Liver (tissue), 9 donors: Measurements from ENCODE around the gene BRS3. TPM values are rescaled to one million over a fixed set of nuclear protein-coding genes. Genes with fewer than 3 reads are reported as not detected.

Experiments
- DNase-seq: peaks from one replicate; pipeline ENCODE4 v3.0.0-alpha.2; 2017; ENCODE audit warnings: low spot score
- H3K27ac ChIP-seq, 2 donors: one replicate each; pipeline ENCODE4 v1.7.0; 2013; ENCODE audit warnings: inconsistent platforms in 2 of 2, low read length in 2 of 2, control low read depth in 1 of 2, low read depth in 1 of 2, mild to moderate bottlenecking in 1 of 2
- H3K27me3 ChIP-seq, 4 donors: one replicate each; pipeline versions ENCODE4 v1.6.1 to v1.7.0; 2013; ENCODE audit warnings: low read length in 3 of 4, inconsistent platforms in 1 of 4, mild to moderate bottlenecking in 1 of 4, moderate library complexity in 1 of 4; ENCODE audit not compliant: control insufficient read depth in 4 of 4, insufficient read depth in 4 of 4
- H3K36me3 ChIP-seq, 4 donors: one replicate each; pipeline versions ENCODE4 v1.6.1 to v1.7.0; 2013; ENCODE audit warnings: low read length in 3 of 4, mild to moderate bottlenecking in 3 of 4, low read depth in 1 of 4, moderate library complexity in 1 of 4; ENCODE audit not compliant: control insufficient read depth in 4 of 4, insufficient read depth in 3 of 4
- H3K4me1 ChIP-seq, 4 donors: one replicate each; pipeline versions ENCODE4 v1.6.1 to v1.7.0; 2013; ENCODE audit warnings: low read length in 3 of 4, mild to moderate bottlenecking in 3 of 4, moderate library complexity in 1 of 4; ENCODE audit not compliant: control insufficient read depth in 4 of 4, insufficient read depth in 4 of 4
- H3K4me3 ChIP-seq, 3 donors: one replicate each; pipeline versions ENCODE4 v1.6.1 to v1.7.0; 2013; ENCODE audit warnings: low read length in 3 of 3, control low read depth in 1 of 3, low read depth in 1 of 3, mild to moderate bottlenecking in 1 of 3
- H3K9ac ChIP-seq, 2 donors: one replicate each; pipeline ENCODE4 v1.7.0; 2013; ENCODE audit warnings: low read length in 2 of 2, mild to moderate bottlenecking in 2 of 2, moderate library complexity in 2 of 2, control low read depth in 1 of 2, low read depth in 1 of 2
- H3K9me3 ChIP-seq, 4 donors: one replicate each; pipeline versions ENCODE4 v1.6.1 to v1.7.0; 2013; ENCODE audit warnings: low read length in 3 of 4; ENCODE audit not compliant: control insufficient read depth in 4 of 4
- ATF3 ChIP-seq: IDR thresholded peaks from 2 replicates; pipeline ENCODE4 v1.6.1; 2016; ENCODE audit warnings: antibody characterized with exemption
- CTCF ChIP-seq: fragments of 150-350 bp; IDR thresholded peaks from 2 replicates; pipeline ENCODE4 v1.5.1; 2017; ENCODE audit warnings: improper control_type of control experiment, low read depth, low read length; ENCODE audit not compliant: missing input control
- EGR1 ChIP-seq, 2 donors: IDR thresholded peaks; 2 replicates each; pipeline ENCODE4 v1.6.1; 2016 to 2018; ENCODE audit warnings: antibody characterized with exemption in 2 of 2, low read depth in 2 of 2
- FOXA1 ChIP-seq: IDR thresholded peaks from 2 replicates; pipeline ENCODE4 v1.6.1; 2016; ENCODE audit warnings: antibody characterized with exemption
- FOXA2 ChIP-seq: IDR thresholded peaks from 2 replicates; pipeline ENCODE4 v1.6.1; 2016; ENCODE audit warnings: antibody characterized with exemption
- GABPA ChIP-seq, 2 donors: IDR thresholded peaks in 1 of 2; conservative IDR thresholded peaks in 1 of 2; 2 replicates each; pipeline ENCODE4 v1.6.1; 2016; ENCODE audit warnings: antibody characterized with exemption in 2 of 2, mild to moderate bottlenecking in 1 of 2, moderate library complexity in 1 of 2
- HNF4A ChIP-seq, 2 donors: conservative IDR thresholded peaks; 2 replicates each; pipeline ENCODE4 v1.6.1; 2016; ENCODE audit warnings: antibody characterized with exemption in 2 of 2, mild to moderate bottlenecking in 2 of 2
- HNF4G ChIP-seq: IDR thresholded peaks from 2 replicates; pipeline ENCODE4 v1.6.1; 2016; ENCODE audit warnings: antibody characterized with exemption
- JUND ChIP-seq, 2 donors: IDR thresholded peaks; 2 replicates each; pipeline ENCODE4 v1.6.1; 2016; ENCODE audit warnings: antibody characterized with exemption in 2 of 2
- NR2F2 ChIP-seq: IDR thresholded peaks from 2 replicates; pipeline ENCODE4 v1.6.1; 2016; ENCODE audit warnings: antibody characterized with exemption
- RAD21 ChIP-seq, 2 donors: IDR thresholded peaks; 2 replicates each; pipeline ENCODE4 v1.6.1; 2016; ENCODE audit warnings: antibody characterized with exemption in 2 of 2, mild to moderate bottlenecking in 2 of 2
- REST ChIP-seq: IDR thresholded peaks from 2 replicates; pipeline ENCODE4 v1.6.1; 2016; ENCODE audit warnings: antibody characterized with exemption, mild to moderate bottlenecking
- RXRA ChIP-seq, 2 donors: IDR thresholded peaks; 2 replicates each; pipeline ENCODE4 v1.6.1; 2017 to 2018; ENCODE audit warnings: antibody characterized with exemption in 2 of 2, mild to moderate bottlenecking in 1 of 2
- SP1 ChIP-seq: IDR thresholded peaks from 2 replicates; pipeline ENCODE4 v1.6.1; 2018; ENCODE audit warnings: antibody characterized with exemption, mild to moderate bottlenecking
- TAF1 ChIP-seq: conservative IDR thresholded peaks from 2 replicates; pipeline ENCODE4 v1.6.1; 2016; ENCODE audit warnings: antibody characterized with exemption, mild to moderate bottlenecking
- YY1 ChIP-seq: IDR thresholded peaks from 2 replicates; pipeline ENCODE4 v1.6.1; 2016; ENCODE audit warnings: antibody characterized with exemption, mild to moderate bottlenecking
- ZBTB33 ChIP-seq: IDR thresholded peaks from 2 replicates; pipeline ENCODE4 v1.6.1; 2016; ENCODE audit warnings: antibody characterized with exemption
- WGBS: extraction: QIAGEN DNeasy Blood & Tissue Kit; methylation state at CpG from one replicate; pipeline ENCODE4 v1.1.7; 2013; 5-methylcytosine and 5-hydroxymethylcytosine counted together
- polyA plus RNA-seq, 2 donors: library from polyadenylated mRNA; stranded (reverse) in 1 of 2; unstranded in 1 of 2; fragments of 200-250 nt in 1 of 2; fragments of >200 nt in 1 of 2; fragmentation: Nextera tagmentation in 1 of 2; extraction: Ambion mirVana in 1 of 2; gene quantifications; one replicate each; pipeline versions ENCODE4 v1.2.1 to v1.2.3, GENCODE V29; 2013 to 2015
- total RNA-seq, 2 donors: library from RNA; depleted of rRNA; stranded (reverse); fragments of >200 nt; gene quantifications; one replicate each; pipeline ENCODE4 v1.2.3, GENCODE V29; 2014
- donor health status: healthy.
- donor health status: healthy.
- donor health status: healthy.
- donor health status: healthy.
- donor health status: healthy.

The BRS3 gene
- total and polyA plus RNA-seq, 4 donors: not detected

- Histone ChIP-seq H3K4me3 (no peak overlapping the region), H3K9ac (no peak overlapping the region), H3K4me1 (no peaks in the 10 kb centered on the region), H3K9me3 (no peaks in the 10 kb centered on the region), H3K27ac (no peak overlapping the region), H3K27me3 (no peaks in the 10 kb centered on the region), H3K36me3 (no peaks in the 10 kb centered on the region)
- WGBS: 38% methylated on average over 2 of the region's 2 CpGs
- TF ChIP-seq EGR1 (IDR thresholded peaks at IDR 0.05; ENCODE audit: low read depth in 2 of 2) (no peak), SP1 (no peak), JUND (IDR thresholded peaks at IDR 0.05) (peak; percentile 42 to 71), HNF4A (conservative IDR thresholded peaks at IDR 0.05) (no peak), HNF4G (no peak), YY1 (no peak), TAF1 (no peak)
- DNase-seq: no peak
These were observed 38.2 kb downstream of the BRS3 start for GRCh38 chrX:136525738-136526606.

GRCh38 chrX:136528645-136529315, 41.0 kb downstream of the BRS3 start:
- 71% methylated on average over 8 of the region's 8 CpGs for WGBS
- no peak overlapping the region for H3K9ac ChIP-seq
- H3K36me3 ChIP-seq: no peaks in the 10 kb centered on the region
- no peaks in the 10 kb centered on the region for H3K9me3 ChIP-seq
- no peak overlapping the region for H3K27ac ChIP-seq
- peaks cover 0 to 5% (median 0%) of the 10 kb centered on the region in 4 donors for H3K27me3 ChIP-seq
- H3K4me3 ChIP-seq: no peak overlapping the region
- no peak for DNase-seq
- TF ChIP-seq ZBTB33: no peak
- TF ChIP-seq RAD21 (IDR thresholded peaks at IDR 0.05): no peak
- no peak for TF ChIP-seq FOXA1
- TF ChIP-seq CTCF: no peak
- TF ChIP-seq HNF4A (conservative IDR thresholded peaks at IDR 0.05): no peak
- no peak for TF ChIP-seq JUND (IDR thresholded peaks at IDR 0.05)
- no peak for TF ChIP-seq ATF3
- TF ChIP-seq FOXA2: no peak
- H3K4me1 ChIP-seq: no peaks in the 10 kb centered on the region

GRCh38 chrX:136529795-136530194, 42.0 kb downstream of the BRS3 start:
- H3K4me3 ChIP-seq: no peak overlapping the region
- H3K9me3 ChIP-seq: no peaks in the 10 kb centered on the region
- no peak for TF ChIP-seq GABPA (IDR thresholded peaks at IDR 0.05 in 1 of 2, conservative IDR thresholded peaks at IDR 0.05 in 1 of 2)
- no peak for TF ChIP-seq FOXA1
- TF ChIP-seq TAF1: no peak
- TF ChIP-seq JUND (IDR thresholded peaks at IDR 0.05): no peak
- no peak for TF ChIP-seq EGR1 (IDR thresholded peaks at IDR 0.05; ENCODE audit: low read depth in 2 of 2)
- TF ChIP-seq REST: no peak
- TF ChIP-seq YY1: no peak
- no peak for TF ChIP-seq RXRA (IDR thresholded peaks at IDR 0.05)
- TF ChIP-seq NR2F2: no peak
- no peak for TF ChIP-seq SP1
- TF ChIP-seq FOXA2: no peak
- TF ChIP-seq HNF4A (conservative IDR thresholded peaks at IDR 0.05): no peak
- DNase-seq: peak; percentile 37
- WGBS: 59% methylated on average over 2 of the region's 2 CpGs
- no peak overlapping the region for H3K27ac ChIP-seq
- H3K27me3 ChIP-seq: peaks cover 0 to 5% (median 0%) of the 10 kb centered on the region in 4 donors
- H3K9ac ChIP-seq: no peak overlapping the region
- H3K4me1 ChIP-seq: no peaks in the 10 kb centered on the region
- H3K36me3 ChIP-seq: no peaks in the 10 kb centered on the region
